AG10803 (cell line): Measurements from ENCODE around the gene CCDC183.

Experiments
- DNase-seq: peaks from one replicate; pipeline ENCODE4 v3.0.0; 2010; ENCODE audit warnings: low read depth
- H3K4me3 ChIP-seq: 2 replicates; pipeline ENCODE4 v1.5.1; 2011; ENCODE audit warnings: mild to moderate bottlenecking, low read length, control low read depth
- CTCF ChIP-seq: conservative IDR thresholded peaks from 2 replicates; pipeline ENCODE4 v1.5.1; 2011; ENCODE audit warnings: mild to moderate bottlenecking, low read length, control low read depth, inconsistent platforms

Gene CCDC183

GRCh38 chr9:136756836-136757235 lies 39.3 kb upstream of the CCDC183 start:
- no peak overlapping the region for H3K4me3 ChIP-seq
- DNase-seq: no peak
- no peak for TF ChIP-seq CTCF

DNA sequence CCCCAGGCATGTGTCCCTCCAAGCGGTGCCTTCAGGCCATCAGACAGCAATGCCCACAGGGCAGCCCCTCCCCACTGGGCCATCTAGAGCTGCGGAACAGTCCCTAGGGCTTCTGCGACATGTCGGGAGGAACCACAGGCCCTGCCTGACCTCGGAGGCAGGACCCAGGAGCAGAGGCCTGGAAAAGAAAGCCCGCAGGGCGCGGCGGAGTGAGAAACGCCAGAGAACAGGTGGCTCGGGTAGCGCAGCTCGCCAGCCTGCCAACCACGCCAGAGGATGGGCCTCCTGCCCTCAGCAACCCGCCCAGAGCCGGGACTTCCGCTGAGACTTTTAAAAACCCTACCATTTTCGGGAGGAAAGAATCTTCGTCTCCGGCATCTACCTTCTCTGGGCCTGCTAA lies 38.8 kb upstream of the CCDC183 start:
- no peak overlapping the region for H3K4me3 ChIP-seq
- DNase-seq: no peak
- TF ChIP-seq CTCF: no peak

- no peak for TF ChIP-seq CTCF
Observed at GRCh38 chr9:136757751-136758140, 38.4 kb upstream of the CCDC183 start.

GRCh38 chr9:136759001-136759400 lies 37.1 kb upstream of the CCDC183 start:
- TF ChIP-seq CTCF: no peak
- DNase-seq: no peak
- no peak overlapping the region for H3K4me3 ChIP-seq

More at GRCh38 chr9:136757751-136758140, 38.4 kb upstream of the CCDC183 start:
- no peak for DNase-seq
- no peak overlapping the region for H3K4me3 ChIP-seq

GRCh38 chr9:136759436-136760325 lies 36.5 kb upstream of the CCDC183 start:
- no peak overlapping the region for H3K4me3 ChIP-seq
- no peak for TF ChIP-seq CTCF
- DNase-seq: no peak

DNA sequence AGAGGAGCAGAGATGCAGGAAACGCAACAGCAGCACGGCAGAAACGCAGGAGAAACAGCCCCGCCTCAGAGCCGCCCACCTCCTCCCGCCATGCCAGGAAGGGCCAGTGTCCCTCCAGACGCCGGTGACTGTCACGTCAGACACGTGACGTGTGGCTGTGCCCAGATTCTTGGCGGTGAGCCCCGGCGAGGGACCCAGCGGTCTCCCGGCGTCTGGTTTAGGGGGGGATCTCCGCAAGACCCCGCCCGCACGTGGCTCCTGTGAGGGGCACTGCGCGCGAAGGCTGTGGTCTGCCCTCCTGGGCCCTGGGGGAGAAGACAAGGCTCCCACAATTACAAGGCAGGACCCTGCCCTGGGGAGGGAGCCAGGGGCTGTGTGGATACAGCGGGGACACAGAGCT lies 35.7 kb upstream of the CCDC183 start:
- DNase-seq: no peak
- H3K4me3 ChIP-seq: no peak overlapping the region
- TF ChIP-seq CTCF: no peak
